GM19099 (cell line): Measurements from ENCODE around the gene ASB10.

Experiments used
- POLR2A ChIP-seq: IDR thresholded peaks from 3 replicates; pipeline ENCODE4 v1.6.1; 2011; ENCODE audit warnings: low read depth; ENCODE audit not compliant: insufficient read length; ENCODE audit errors: extremely low read depth

ASB10 gene

GRCh38 chr7:151181011-151181431 lies 6.0 kb downstream of the ASB10 start:
- TF ChIP-seq POLR2A: no peak

DNA sequence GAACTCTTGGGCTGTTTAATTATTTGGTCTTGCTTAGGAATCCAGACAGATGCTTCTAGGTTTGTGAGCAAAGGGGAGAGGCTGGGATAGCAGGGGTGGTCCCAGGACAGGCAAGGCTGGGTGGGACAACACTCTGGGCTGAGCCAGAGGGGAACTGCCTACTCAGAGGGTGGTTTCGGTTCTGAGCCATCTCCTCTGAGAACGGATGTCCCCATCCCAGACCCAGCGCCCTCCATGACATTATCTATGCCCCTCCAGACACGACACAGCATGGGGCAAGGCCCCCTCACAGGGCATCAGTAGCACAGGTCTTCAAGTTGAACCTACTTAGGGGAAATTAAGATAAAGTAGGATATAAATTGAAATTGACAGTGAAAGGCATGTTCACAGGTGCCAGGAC lies 7.1 kb downstream of the ASB10 start:
- no peak for TF ChIP-seq POLR2A

GRCh38 chr7:151179287-151179860 lies 7.7 kb downstream of the ASB10 start:
- no peak for TF ChIP-seq POLR2A

DNA sequence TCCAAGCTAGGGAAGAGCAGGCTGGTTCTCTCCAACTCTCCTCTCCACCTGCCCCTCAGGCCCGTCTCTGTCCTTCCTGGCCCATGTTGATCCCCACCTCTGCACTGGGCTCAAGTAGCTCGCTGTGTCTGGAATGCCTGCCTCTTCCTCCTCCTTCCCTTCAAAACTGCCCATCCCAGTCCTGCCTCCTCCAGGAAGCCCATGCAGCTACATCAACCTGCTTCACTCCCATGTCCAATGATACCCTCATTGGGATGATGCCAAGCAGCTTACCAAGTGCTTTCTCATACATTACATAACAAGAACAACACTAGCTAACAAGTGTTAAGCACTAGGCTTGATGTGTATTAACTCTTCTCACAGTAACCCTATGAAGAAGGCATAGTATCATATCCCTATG lies 8.2 kb downstream of the ASB10 start:
- TF ChIP-seq POLR2A: no peak

DNA sequence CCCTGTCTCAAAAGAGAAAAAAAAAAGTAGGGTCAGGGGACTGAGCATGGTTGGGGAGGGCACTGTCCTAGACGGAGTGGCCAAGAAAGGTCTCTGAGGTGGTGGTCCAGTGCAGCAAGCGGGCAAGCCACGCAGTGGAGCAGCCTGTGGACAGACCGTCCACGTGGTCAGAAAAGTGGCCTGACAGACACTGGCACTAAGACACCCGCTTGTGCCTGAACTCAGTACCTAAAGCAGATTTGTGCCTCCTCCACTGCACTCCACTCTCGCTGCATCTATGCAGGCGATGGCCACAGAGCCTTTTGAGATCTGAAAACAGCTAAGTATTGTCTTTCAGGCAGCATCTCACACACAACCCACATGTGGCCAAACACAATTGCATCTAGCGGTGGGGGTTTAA lies 8.8 kb downstream of the ASB10 start:
- TF ChIP-seq POLR2A: no peak

DNA sequence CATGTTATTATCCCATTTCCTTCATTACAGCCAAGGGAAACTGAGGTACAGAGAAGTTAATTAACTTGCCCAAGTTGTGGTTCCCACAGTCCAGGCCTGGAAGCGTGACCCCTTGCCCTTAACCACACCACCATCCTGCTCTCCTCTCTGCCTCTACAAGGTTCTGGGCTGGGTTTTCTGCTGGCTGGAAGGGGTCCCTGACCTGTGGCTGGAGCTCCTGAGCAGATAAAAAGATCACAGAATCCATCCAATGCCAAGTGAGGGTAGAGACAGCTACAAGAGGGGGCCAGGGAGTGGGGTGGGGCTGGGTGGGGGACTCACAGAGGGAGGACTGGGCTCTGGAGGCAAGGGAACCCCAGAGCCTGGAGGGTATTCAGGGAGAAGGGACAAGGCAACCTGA lies 9.7 kb downstream of the ASB10 start:
- no peak for TF ChIP-seq POLR2A

- TF ChIP-seq POLR2A: no peak
Measured at GRCh38 chr7:151176401-151176800, 10.6 kb downstream of the ASB10 start.

GRCh38 chr7:151175793-151176311 lies 11.2 kb downstream of the ASB10 start:
- no peak for TF ChIP-seq POLR2A

- TF ChIP-seq POLR2A: no peak
Measured at GRCh38 chr7:151175047-151175792, 11.8 kb downstream of the ASB10 start.

GRCh38 chr7:151174246-151175046 lies 12.6 kb downstream of the ASB10 start:
- no peak for TF ChIP-seq POLR2A

GRCh38 chr7:151173386-151174245 lies 13.4 kb downstream of the ASB10 start:
- no peak for TF ChIP-seq POLR2A

DNA sequence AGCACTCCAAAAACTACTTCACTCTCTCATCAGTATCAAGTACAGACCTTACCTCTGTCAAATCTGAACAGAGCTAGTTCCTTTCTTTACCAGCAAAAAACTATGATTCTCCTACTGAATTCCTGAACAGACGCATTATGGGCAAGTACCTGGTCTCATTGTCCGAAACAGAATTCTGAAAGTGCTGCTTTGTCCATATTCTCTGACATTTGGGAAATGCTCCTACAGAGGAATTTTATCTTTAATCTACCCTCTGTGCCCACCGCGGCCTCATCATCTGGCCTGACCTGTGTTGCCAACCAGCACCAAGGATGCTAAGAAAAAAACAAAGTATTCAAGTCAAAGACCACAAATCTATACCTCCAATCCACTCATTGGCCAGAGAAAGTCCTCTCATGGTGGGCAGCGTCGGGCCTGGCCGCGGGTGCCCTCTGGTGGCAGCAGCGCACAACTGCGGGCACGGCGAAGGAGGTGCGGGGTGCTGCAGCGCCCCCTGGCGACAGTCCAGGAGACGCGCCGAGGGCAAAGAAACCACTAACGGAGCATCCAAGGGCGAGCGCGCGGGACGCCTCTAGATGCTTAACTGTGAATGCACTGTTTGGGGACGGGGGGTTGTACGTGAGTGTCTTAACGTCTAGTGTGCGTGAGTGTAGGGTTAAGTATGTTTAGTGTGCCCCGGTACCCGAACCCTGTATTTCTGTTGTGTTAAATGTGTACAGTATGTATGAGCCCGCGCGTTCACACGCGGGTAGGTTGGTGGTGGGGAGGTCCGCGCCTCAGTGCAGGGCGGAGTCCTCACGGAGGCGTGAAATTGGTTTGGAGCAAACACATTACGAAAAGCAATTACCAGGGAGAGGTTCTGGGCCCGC lies 14.5 kb downstream of the ASB10 start:
- no peak for TF ChIP-seq POLR2A

DNA sequence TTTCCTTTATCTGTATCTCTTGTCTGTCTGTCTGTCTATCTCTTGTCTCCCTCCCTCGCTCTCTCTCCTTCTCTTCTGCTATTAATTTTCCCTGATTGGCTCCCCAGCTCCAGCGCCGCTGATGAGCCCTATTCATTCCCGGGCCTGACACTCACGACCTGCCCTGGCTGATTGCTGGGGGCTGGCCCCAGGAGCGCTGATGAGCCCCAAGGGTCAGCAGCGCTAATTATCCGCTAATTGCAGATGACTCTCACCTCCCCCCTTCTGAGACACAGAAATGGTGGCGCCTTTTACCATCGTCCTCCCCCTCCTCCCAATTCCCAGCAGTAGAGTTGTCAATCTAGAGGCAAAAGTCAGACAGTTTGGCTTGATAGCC lies 18.3 kb downstream of the ASB10 start:
- TF ChIP-seq POLR2A: no peak
